HEK293 (cell line): ENCODE data around the gene WDR88.

Source experiments
- ATF2 ChIP-seq: fragments of 450-650 bp; formaldehyde crosslinking; IDR thresholded peaks from 2 replicates; pipeline ENCODE4 v1.5.1; 2016; ENCODE audit warnings: missing biosample characterization, missing genetic modification characterization, low read depth
- KLF16 ChIP-seq: fragments of 450-650 bp; formaldehyde crosslinking; IDR thresholded peaks from 2 replicates; pipeline ENCODE4 v1.5.1; 2017; ENCODE audit warnings: missing biosample characterization, missing genetic modification characterization
- RBAK ChIP-seq: fragments of 450-650 bp; formaldehyde crosslinking; IDR thresholded peaks from 2 replicates; pipeline ENCODE4 v1.5.1; 2016; ENCODE audit warnings: missing biosample characterization, missing genetic modification characterization
- TRIM28 ChIP-seq: IDR thresholded peaks from 2 replicates; pipeline ENCODE4 v1.6.1; 2011; ENCODE audit warnings: low read length, control low read depth, borderline replicate concordance
- ZBTB21 ChIP-seq: fragments of 450-650 bp; formaldehyde crosslinking; IDR thresholded peaks from 2 replicates; pipeline ENCODE4 v1.5.1; 2017; ENCODE audit warnings: missing biosample characterization, missing genetic modification characterization
- ZBTB7A ChIP-seq: fragments of 450-650 bp; formaldehyde crosslinking; IDR thresholded peaks from 2 replicates; pipeline ENCODE4 v1.5.1; 2016; ENCODE audit warnings: low read depth, missing biosample characterization, missing genetic modification characterization
- ZEB2 ChIP-seq: fragments of 450-650 bp; formaldehyde crosslinking; IDR thresholded peaks from 2 replicates; pipeline ENCODE4 v1.5.1; 2016; ENCODE audit warnings: missing biosample characterization, missing genetic modification characterization
- ZFP3 ChIP-seq: fragments of 450-650 bp; formaldehyde crosslinking; IDR thresholded peaks from 2 replicates; pipeline ENCODE4 v1.5.1; 2016; ENCODE audit warnings: low read depth, missing biosample characterization, missing genetic modification characterization
- ZNF112 ChIP-seq: fragments of 450-650 bp; formaldehyde crosslinking; IDR thresholded peaks from 2 replicates; pipeline ENCODE4 v1.5.0; 2017; ENCODE audit warnings: missing biosample characterization, missing genetic modification characterization
- ZNF132 ChIP-seq: fragments of 450-650 bp; formaldehyde crosslinking; IDR thresholded peaks from 2 replicates; pipeline ENCODE4 v1.5.1; 2017; ENCODE audit warnings: missing biosample characterization, missing genetic modification characterization, borderline replicate concordance
- ZNF155 ChIP-seq: fragments of 450-650 bp; formaldehyde crosslinking; IDR thresholded peaks from 2 replicates; pipeline ENCODE4 v1.5.1; 2016; ENCODE audit warnings: missing biosample characterization, missing genetic modification characterization
- ZNF221 ChIP-seq: fragments of 450-650 bp; formaldehyde crosslinking; IDR thresholded peaks from 2 replicates; pipeline ENCODE4 v1.5.1; 2017; ENCODE audit warnings: missing biosample characterization, missing genetic modification characterization, borderline replicate concordance
- ZNF223 ChIP-seq: fragments of 450-650 bp; formaldehyde crosslinking; IDR thresholded peaks from 2 replicates; pipeline ENCODE4 v1.5.1; 2016; ENCODE audit warnings: missing biosample characterization, missing genetic modification characterization
- ZNF24 ChIP-seq: fragments of 450-650 bp; formaldehyde crosslinking; IDR thresholded peaks from 2 replicates; pipeline ENCODE4 v1.5.1; 2016; ENCODE audit warnings: missing biosample characterization, missing genetic modification characterization
- ZNF274 ChIP-seq, 2 experiments: fragments of 200-500 bp in 1 of 2; fragments of 450-650 bp in 1 of 2; sonication (Bioruptor generic) in 1 of 2; formaldehyde crosslinking in 1 of 2; IDR thresholded peaks; 2 replicates each; pipeline versions ENCODE4 v1.5.1 to v1.6.1; 2014 to 2016; ENCODE audit warnings: borderline replicate concordance in 1 of 2, inconsistent platforms in 1 of 2, low read length in 1 of 2, missing biosample characterization in 1 of 2, missing genetic modification characterization in 1 of 2
- ZNF354C ChIP-seq: fragments of 450-650 bp; formaldehyde crosslinking; IDR thresholded peaks from 2 replicates; pipeline ENCODE4 v1.5.1; 2016; ENCODE audit warnings: missing biosample characterization, missing genetic modification characterization, low read depth, borderline replicate concordance
- ZNF394 ChIP-seq: fragments of 450-650 bp; formaldehyde crosslinking; IDR thresholded peaks from 2 replicates; pipeline ENCODE4 v1.5.1; 2016; ENCODE audit warnings: missing biosample characterization, missing genetic modification characterization, mild to moderate bottlenecking, moderate library complexity, borderline replicate concordance
- ZNF518A ChIP-seq: fragments of 450-650 bp; formaldehyde crosslinking; conservative IDR thresholded peaks from 2 replicates; pipeline ENCODE4 v1.5.1; 2016; ENCODE audit warnings: low read depth, missing biosample characterization, missing genetic modification characterization
- ZNF548 ChIP-seq: fragments of 450-650 bp; formaldehyde crosslinking; IDR thresholded peaks from 2 replicates; pipeline ENCODE4 v1.5.1; 2016; ENCODE audit warnings: missing biosample characterization, missing genetic modification characterization
- ZNF610 ChIP-seq: fragments of 450-650 bp; formaldehyde crosslinking; IDR thresholded peaks from 2 replicates; pipeline ENCODE4 v1.5.1; 2016; ENCODE audit warnings: missing biosample characterization, missing genetic modification characterization, borderline replicate concordance
- ZNF692 ChIP-seq: fragments of 450-650 bp; formaldehyde crosslinking; IDR thresholded peaks from 2 replicates; pipeline ENCODE4 v1.5.1; 2016; ENCODE audit warnings: missing biosample characterization, missing genetic modification characterization
- ZNF792 ChIP-seq: fragments of 450-650 bp; formaldehyde crosslinking; IDR thresholded peaks from 2 replicates; pipeline ENCODE4 v1.5.1; 2016; ENCODE audit warnings: missing biosample characterization, missing genetic modification characterization
- ZSCAN16 ChIP-seq: fragments of 450-650 bp; formaldehyde crosslinking; IDR thresholded peaks from 2 replicates; pipeline ENCODE4 v1.5.1; 2016; ENCODE audit warnings: missing biosample characterization, missing genetic modification characterization
- ZSCAN30 ChIP-seq: fragments of 450-650 bp; IDR thresholded peaks from 2 replicates; pipeline ENCODE4 v1.5.1; 2018; ENCODE audit warnings: missing biosample characterization, mild to moderate bottlenecking, missing genetic modification characterization, moderate library complexity
- TF ChIP-seq, protein P1 (sequence below): fragments of 450-650 bp; formaldehyde crosslinking; IDR thresholded peaks from 2 replicates; pipeline ENCODE4 v1.5.1; 2017; ENCODE audit warnings: missing biosample characterization, missing genetic modification characterization
- TF ChIP-seq, protein P2 (sequence below): fragments of 450-650 bp; formaldehyde crosslinking; IDR thresholded peaks from 2 replicates; pipeline ENCODE4 v1.5.1; 2016; ENCODE audit warnings: missing biosample characterization, missing genetic modification characterization

The WDR88 gene

DNA sequence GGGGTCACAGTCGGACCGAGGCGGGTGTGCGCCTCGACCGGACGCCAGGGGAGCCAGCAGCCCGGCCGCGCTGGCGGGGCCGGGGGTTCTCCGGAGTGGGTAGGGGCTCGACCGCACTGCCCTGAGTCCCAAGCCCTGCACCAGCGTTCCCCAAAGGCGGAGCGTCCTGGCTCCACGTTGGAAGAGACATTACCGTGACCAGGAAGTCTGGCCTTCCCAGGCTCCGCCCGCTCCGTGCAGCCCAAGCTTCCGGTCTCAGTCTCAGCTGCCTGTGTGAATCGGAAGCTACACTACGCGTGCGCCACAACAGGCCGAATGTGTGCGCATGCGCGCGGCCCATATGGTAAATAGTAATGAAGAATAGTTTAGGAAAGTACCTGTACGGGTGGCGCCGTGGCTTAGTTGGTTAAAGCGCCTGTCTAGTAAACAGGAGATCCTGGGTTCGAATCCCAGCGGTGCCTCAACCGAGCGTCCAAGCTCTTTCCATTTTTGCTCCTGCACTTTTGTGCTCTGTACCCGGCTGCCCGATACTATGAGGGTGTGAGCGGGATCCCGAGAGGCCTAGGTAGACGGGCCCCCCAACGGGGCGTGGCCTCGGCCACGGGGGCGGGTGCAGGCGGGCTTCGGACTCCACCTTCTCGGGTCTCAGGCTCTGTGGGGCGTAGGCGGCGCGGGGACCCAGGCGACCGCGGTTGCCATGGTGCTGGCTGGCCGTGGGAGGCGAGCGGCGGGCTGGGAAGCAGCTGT lies 44.9 kb downstream of the WDR88 start (continued):
- TF ChIP-seq ZBTB7A (tag by site-specific recombination) (peak; percentile 86), ZNF112 (no peak), ZNF155 (no peak; the same call in 1 of the 2 replicates), ZNF610 (tag by site-specific recombination) (peak; percentile 93; the same call in 1 of the 2 replicates), ZNF792 (tag by site-specific recombination) (no peak; the same call in 1 of the 2 replicates), ZNF223 (peak; percentile 58; the same call in 1 of the 2 replicates), ZFP3 (tag by site-specific recombination) (no peak), ZNF548 (tag by site-specific recombination) (0 out of 2 replicates have a peak, but pooled peaks have one; percentile 23), ZNF518A (tag by site-specific recombination) (peak; percentile 69), ZSCAN30 (tag by site-specific recombination) (peak; percentile 97), ATF2 (tag by site-specific recombination) (no peak), KLF16 (tag by site-specific recombination) (peak; percentile 96), ZNF274 (IDR thresholded peaks at IDR 0.05; ENCODE audit: low read length) (no peak), ZNF274 (tag by site-specific recombination; IDR thresholded peaks at IDR 0.05; ENCODE audit: borderline replicate concordance) (no peak), RBAK (tag by site-specific recombination) (no peak), ZNF394 (tag by site-specific recombination) (no peak; the same call in 1 of the 2 replicates), TRIM28 (no peak; the same call in 1 of the 2 replicates), ZNF354C (tag by site-specific recombination) (no peak), ZBTB21 (tag by site-specific recombination) (peak; percentile 82; the same call in 1 of the 2 replicates), ZNF692 (tag by site-specific recombination) (peak; percentile 93), ZNF132 (tag by site-specific recombination) (no peak), ZEB2 (tag by site-specific recombination) (peak; percentile 99), ZNF221 (tag by site-specific recombination) (peak; percentile 96), ZSCAN16 (tag by site-specific recombination) (no peak), ZNF24 (peak; percentile 96)
- TF ChIP-seq, protein P1, sequence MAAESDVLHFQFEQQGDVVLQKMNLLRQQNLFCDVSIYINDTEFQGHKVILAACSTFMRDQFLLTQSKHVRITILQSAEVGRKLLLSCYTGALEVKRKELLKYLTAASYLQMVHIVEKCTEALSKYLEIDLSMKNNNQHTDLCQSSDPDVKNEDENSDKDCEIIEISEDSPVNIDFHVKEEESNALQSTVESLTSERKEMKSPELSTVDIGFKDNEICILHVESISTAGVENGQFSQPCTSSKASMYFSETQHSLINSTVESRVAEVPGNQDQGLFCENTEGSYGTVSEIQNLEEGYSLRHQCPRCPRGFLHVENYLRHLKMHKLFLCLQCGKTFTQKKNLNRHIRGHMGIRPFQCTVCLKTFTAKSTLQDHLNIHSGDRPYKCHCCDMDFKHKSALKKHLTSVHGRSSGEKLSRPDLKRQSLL (tag by site-specific recombination), result peak; percentile 80; the same call in 1 of the 2 replicates
- TF ChIP-seq, protein P2, sequence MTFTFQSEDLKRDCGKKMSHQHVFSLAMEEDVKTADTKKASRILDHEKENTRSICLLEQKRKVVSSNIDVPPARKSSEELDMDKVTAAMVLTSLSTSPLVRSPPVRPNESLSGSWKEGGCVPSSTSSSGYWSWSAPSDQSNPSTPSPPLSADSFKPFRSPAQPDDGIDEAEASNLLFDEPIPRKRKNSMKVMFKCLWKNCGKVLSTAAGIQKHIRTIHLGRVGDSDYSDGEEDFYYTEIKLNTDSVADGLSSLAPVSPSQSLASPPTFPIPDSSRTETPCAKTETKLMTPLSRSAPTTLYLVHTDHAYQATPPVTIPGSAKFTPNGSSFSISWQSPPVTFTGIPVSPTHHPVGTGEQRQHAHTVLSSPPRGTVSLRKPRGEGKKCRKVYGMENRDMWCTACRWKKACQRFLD (tag by site-specific recombination), result no peak
